Sigmoid colon (tissue), 4 donors: Measurements from ENCODE around the gene CFAP54.

Experiments used
- EP300 ChIP-seq, 4 donors: sonication (generic); formaldehyde crosslinking; IDR thresholded peaks; one replicate each; pipeline ENCODE4 v1.6.1; 2017; ENCODE audit warnings: antibody characterized with exemption in 4 of 4
- POLR2A ChIP-seq, 2 donors: fragments of 450-650 bp; IDR thresholded peaks; one replicate each; pipeline ENCODE4 v1.6.1; 2016; ENCODE audit warnings: antibody characterized with exemption in 2 of 2, mild to moderate bottlenecking in 2 of 2, moderate library complexity in 2 of 2
- POLR2AphosphoS5 ChIP-seq, 4 donors: sonication (generic); formaldehyde crosslinking; IDR thresholded peaks; one replicate each; pipeline ENCODE4 v1.6.1; 2017; ENCODE audit warnings: antibody characterized with exemption in 4 of 4
- TF ChIP-seq, protein P1 (sequence below), 4 experiments: fragments of 450-650 bp in 3 of 4; fragments of 200-600 bp in 1 of 4; IDR thresholded peaks; one replicate each; pipeline ENCODE4 v1.5.1; 2016 to 2019; ENCODE audit warnings: antibody characterized with exemption in 4 of 4, mild to moderate bottlenecking in 3 of 4, moderate library complexity in 2 of 4

DNA sequence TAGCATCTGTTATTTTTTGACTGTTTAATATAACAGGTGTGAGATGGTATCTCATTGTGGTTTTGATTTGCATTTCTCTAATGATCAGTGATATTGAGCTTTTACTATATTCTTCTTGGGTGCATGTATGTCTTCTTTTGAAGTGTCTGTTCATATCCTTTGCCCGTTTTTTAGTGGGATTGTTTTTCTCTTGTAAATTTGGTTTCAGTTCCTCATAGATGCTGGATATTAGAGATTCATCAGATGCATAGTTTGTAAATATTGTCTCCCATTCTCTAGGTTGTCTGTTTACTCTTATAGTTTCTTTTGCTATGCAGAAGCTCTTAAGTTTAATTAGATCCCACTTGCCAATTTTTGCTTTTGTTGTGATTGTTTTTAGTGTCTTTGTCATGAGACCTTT is 368.8 kb downstream of the CFAP54 start:
- TF ChIP-seq, protein P1, sequence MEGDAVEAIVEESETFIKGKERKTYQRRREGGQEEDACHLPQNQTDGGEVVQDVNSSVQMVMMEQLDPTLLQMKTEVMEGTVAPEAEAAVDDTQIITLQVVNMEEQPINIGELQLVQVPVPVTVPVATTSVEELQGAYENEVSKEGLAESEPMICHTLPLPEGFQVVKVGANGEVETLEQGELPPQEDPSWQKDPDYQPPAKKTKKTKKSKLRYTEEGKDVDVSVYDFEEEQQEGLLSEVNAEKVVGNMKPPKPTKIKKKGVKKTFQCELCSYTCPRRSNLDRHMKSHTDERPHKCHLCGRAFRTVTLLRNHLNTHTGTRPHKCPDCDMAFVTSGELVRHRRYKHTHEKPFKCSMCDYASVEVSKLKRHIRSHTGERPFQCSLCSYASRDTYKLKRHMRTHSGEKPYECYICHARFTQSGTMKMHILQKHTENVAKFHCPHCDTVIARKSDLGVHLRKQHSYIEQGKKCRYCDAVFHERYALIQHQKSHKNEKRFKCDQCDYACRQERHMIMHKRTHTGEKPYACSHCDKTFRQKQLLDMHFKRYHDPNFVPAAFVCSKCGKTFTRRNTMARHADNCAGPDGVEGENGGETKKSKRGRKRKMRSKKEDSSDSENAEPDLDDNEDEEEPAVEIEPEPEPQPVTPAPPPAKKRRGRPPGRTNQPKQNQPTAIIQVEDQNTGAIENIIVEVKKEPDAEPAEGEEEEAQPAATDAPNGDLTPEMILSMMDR (IDR thresholded peaks at IDR 0.05), result no peak
- TF ChIP-seq EP300 (IDR thresholded peaks at IDR 0.05), result no peak
- no peak for TF ChIP-seq POLR2A (IDR thresholded peaks at IDR 0.05)
- no peak for TF ChIP-seq POLR2AphosphoS5 (IDR thresholded peaks at IDR 0.05)
